K562 (cell line): ENCODE data around the gene ATP5MC3. TPM values are rescaled to one million over a fixed set of nuclear protein-coding genes. Genes with fewer than 3 reads are reported as not detected.

ENCODE experiments used
- ATAC-seq: fragments of 200-7000 bp; cut with Tn5 transposase; 3 replicates; pipeline ENCODE4 v1.9.1; 2020; ENCODE audit warnings: moderate library complexity
- BruUV-seq: library from RNA; stranded (reverse); fragments of 400-500 nt; replicated peaks from 2 replicates; lab custom pipeline; 2021; lab: Mats Ljungman, UMichigan
- CTCF ChIA-PET: fragments of 300-600 bp; formaldehyde crosslinking; extraction: SDS; loops from one replicate; lab custom pipeline; 2021; ENCODE audit warnings: low intra/inter-chr PET ratio; lab: Yijun Ruan, JAX
- POLR2A ChIA-PET: fragments of 300-600, 350-650 bp; sonication (Branson Sonifier 250); formaldehyde crosslinking; extraction: SDS; loops from one replicate; lab custom pipeline; 2021; ENCODE audit warnings: antibody characterized with exemption, inconsistent platforms; lab: Yijun Ruan, JAX
- DNase-seq, 4 experiments: peaks; one replicate each; pipeline versions ENCODE4 v3.0.0 to v3.0.0-alpha.2; 2011 to 2018; ENCODE audit warnings: low spot score in 3 of 4, mixed read lengths in 3 of 4; ENCODE audit errors: extremely low read depth in 1 of 4
- FAIRE-seq: peaks from 2 replicates; lab custom pipeline; 2011; peaks lifted over from hg19 to GRCh38; lab: Jason Lieb, UNC
- H2AFZ ChIP-seq: 2 replicates; pipeline ENCODE4 v1.6.0; 2011; ENCODE audit warnings: low read depth, low read length, control low read depth, inconsistent platforms
- H3K27ac ChIP-seq: fragments of 200-600 bp; 3 replicates; pipeline ENCODE4 v1.8.0; 2011; ENCODE audit warnings: low read depth, mild to moderate bottlenecking, control low read depth, inconsistent platforms, low read length, moderate library complexity, mixed read lengths; ENCODE audit errors: extremely low read depth
- H3K27me3 ChIP-seq, 2 experiments: fragments of 300-600 bp in 1 of 2; 2 replicates in 1 of 2; 3 replicates in 1 of 2; pipeline versions ENCODE4 v1.6.0 to v1.8.0; 2011; ENCODE audit warnings: inconsistent platforms in 2 of 2, low read length in 2 of 2, mild to moderate bottlenecking in 1 of 2, mixed read lengths in 1 of 2, moderate library complexity in 1 of 2; ENCODE audit not compliant: control insufficient read depth in 2 of 2, insufficient read depth in 2 of 2
- H3K36me3 ChIP-seq: fragments of 300-600 bp; 3 replicates; pipeline ENCODE4 v1.8.0; 2011; ENCODE audit warnings: mild to moderate bottlenecking, low read length, inconsistent platforms; ENCODE audit not compliant: control insufficient read depth, insufficient read depth
- H3K4me1 ChIP-seq, 2 experiments: fragments of 200-600 bp in 1 of 2; replicated peaks in 1 of 2; 2 replicates in 1 of 2; 3 replicates in 1 of 2; pipeline versions ENCODE4 v1.5.1 to v1.8.0; 2011; ENCODE audit warnings: inconsistent platforms in 2 of 2, low read length in 2 of 2, mild to moderate bottlenecking in 1 of 2, mixed read lengths in 1 of 2, moderate library complexity in 1 of 2; ENCODE audit not compliant: control insufficient read depth in 2 of 2, insufficient read depth in 2 of 2
- H3K4me2 ChIP-seq: 2 replicates; pipeline ENCODE4 v1.6.1; 2011; ENCODE audit warnings: low read length, control low read depth, inconsistent platforms, mixed read lengths; ENCODE audit not compliant: insufficient read depth
- H3K4me3 ChIP-seq: fragments of 200-600 bp; sonication (generic), shearing (Covaris generic); 2 replicates; pipeline ENCODE4 v1.5.1; 2016; ENCODE audit warnings: control low read depth, inconsistent platforms
- H3K79me2 ChIP-seq: fragments of 200-600 bp; 3 replicates; pipeline ENCODE4 v1.8.0; 2011; ENCODE audit warnings: low read length, inconsistent platforms; ENCODE audit not compliant: control insufficient read depth, insufficient read depth
- H3K9ac ChIP-seq, 2 experiments: 2 replicates each; pipeline versions ENCODE4 v1.6.0 to v1.6.1; 2011; ENCODE audit warnings: low read depth in 2 of 2, low read length in 2 of 2, control low read depth in 1 of 2, inconsistent platforms in 1 of 2, mild to moderate bottlenecking in 1 of 2, mixed read lengths in 1 of 2; ENCODE audit not compliant: insufficient read depth in 1 of 2
- H3K9me1 ChIP-seq: one replicate; pipeline ENCODE4 v1.6.0; 2011; ENCODE audit warnings: inconsistent platforms, mild to moderate bottlenecking, low read length, moderate library complexity; ENCODE audit not compliant: control insufficient read depth, insufficient read depth
- H3K9me3 ChIP-seq: replicated peaks from 2 replicates; pipeline ENCODE4 v1.5.1; 2011; ENCODE audit warnings: low read depth, low read length, inconsistent platforms; ENCODE audit not compliant: control insufficient read depth, insufficient read depth
- H4K20me1 ChIP-seq: replicated peaks from 2 replicates; pipeline ENCODE4 v1.6.1; 2011; ENCODE audit warnings: low read length, inconsistent platforms, mixed read lengths; ENCODE audit not compliant: control insufficient read depth, insufficient read depth
- CEBPG ChIP-seq, 3 experiments: fragments of 200-800 bp in 1 of 3; sonication (Bioruptor generic) in 1 of 3; sonication (generic) in 1 of 3; formaldehyde crosslinking in 1 of 3; IDR thresholded peaks in 2 of 3; conservative IDR thresholded peaks in 1 of 3; 2 replicates each; pipeline versions ENCODE4 v1.6.1 to v1.8.0; 2016 to 2022; ENCODE audit warnings: missing compliant biosample characterization in 2 of 3, missing genetic modification characterization in 2 of 3, mild to moderate bottlenecking in 1 of 3, missing genetic modification reagents in 1 of 3
- DEAF1 ChIP-seq: fragments of 450-650 bp; formaldehyde crosslinking; IDR thresholded peaks from 2 replicates; pipeline ENCODE4 v1.4.0; 2020; ENCODE audit warnings: mild to moderate bottlenecking, moderate library complexity
- DNMT1 ChIP-seq: fragments of 450-650 bp; IDR thresholded peaks from 2 replicates; pipeline ENCODE4 v1.6.1; 2016; ENCODE audit warnings: antibody characterized with exemption, mild to moderate bottlenecking
- ELF2 ChIP-seq: fragments of 250-450 bp; sonication (Bioruptor Pico); IDR thresholded peaks from 2 replicates; pipeline ENCODE4 v1.5.0; 2021; ENCODE audit warnings: mild to moderate bottlenecking
- FOXM1 ChIP-seq, 2 experiments: fragments of 450-650 bp in 1 of 2; sonication (generic) in 1 of 2; formaldehyde crosslinking in 1 of 2; IDR thresholded peaks; 2 replicates each; pipeline versions ENCODE4 v1.6.1 to v1.9.0; 2017 to 2022; ENCODE audit warnings: low read depth in 2 of 2, mild to moderate bottlenecking in 2 of 2, missing genetic modification reagents in 1 of 2, moderate library complexity in 1 of 2
- FOXP1 ChIP-seq: sonication (generic); formaldehyde crosslinking; IDR thresholded peaks from 2 replicates; pipeline ENCODE4 v1.8.0; 2022; ENCODE audit warnings: mild to moderate bottlenecking, missing genetic modification reagents
- HDAC8 ChIP-seq: fragments of 450-650 bp; IDR thresholded peaks from 2 replicates; pipeline ENCODE4 v1.6.1; 2016; ENCODE audit warnings: mild to moderate bottlenecking, missing genetic modification characterization, moderate library complexity, missing compliant biosample characterization
- MAFF ChIP-seq: IDR thresholded peaks from 2 replicates; pipeline ENCODE4 v1.6.1; 2012; ENCODE audit warnings: low read length, improper control_type of control experiment
- MAFK ChIP-seq: IDR thresholded peaks from 2 replicates; pipeline ENCODE4 v1.6.1; 2011; ENCODE audit warnings: low read length, improper control_type of control experiment
- NFATC3 ChIP-seq: fragments of 450-650 bp; IDR thresholded peaks from 2 replicates; pipeline ENCODE4 v1.6.1; 2017; ENCODE audit warnings: mild to moderate bottlenecking
- NR1H2 ChIP-seq: sonication (generic); formaldehyde crosslinking; IDR thresholded peaks from 2 replicates; pipeline ENCODE4 v1.4.0; 2020; ENCODE audit warnings: mild to moderate bottlenecking, missing genetic modification reagents
- PHB ChIP-seq: fragments of 250-450 bp; sonication (Bioruptor Pico); IDR thresholded peaks from 2 replicates; pipeline ENCODE4 v1.5.0; 2021
- RBM34 ChIP-seq: fragments of 200-400 bp; formaldehyde crosslinking; IDR thresholded peaks from 2 replicates; pipeline ENCODE4 v1.6.1; 2018; ENCODE audit warnings: low read length, borderline replicate concordance; ENCODE audit not compliant: insufficient read depth
- SAFB ChIP-seq: fragments of 200-400 bp; formaldehyde crosslinking; IDR thresholded peaks from 2 replicates; pipeline ENCODE4 v1.6.1; 2017; ENCODE audit warnings: low read depth, low read length, borderline replicate concordance
- SMARCA4 ChIP-seq: fragments of 450-650 bp; IDR thresholded peaks from 2 replicates; pipeline ENCODE4 v1.6.1; 2016
- SNIP1 ChIP-seq: fragments of 450-650 bp; IDR thresholded peaks from 2 replicates; pipeline ENCODE4 v1.7.1; 2017; ENCODE audit warnings: low read depth, mild to moderate bottlenecking
- ZBTB7A ChIP-seq: IDR thresholded peaks from 2 replicates; pipeline ENCODE4 v1.6.1; 2011; ENCODE audit warnings: low read depth, mild to moderate bottlenecking, low read length, moderate library complexity, borderline replicate concordance; ENCODE audit not compliant: control insufficient read depth
- ZHX1 ChIP-seq: fragments of 150-350 bp; conservative IDR thresholded peaks from 2 replicates; pipeline ENCODE4 v1.6.1; 2014; ENCODE audit warnings: low read length
- ZNF133 ChIP-seq: fragments of 250-450 bp; sonication (Bioruptor Pico); IDR thresholded peaks from 2 replicates; pipeline ENCODE4 v1.4.0; 2020; ENCODE audit warnings: mild to moderate bottlenecking
- ZNF143 ChIP-seq: sonication (generic); formaldehyde crosslinking; IDR thresholded peaks from 2 replicates; pipeline ENCODE4 v1.9.0; 2022; ENCODE audit warnings: mild to moderate bottlenecking, missing genetic modification reagents
- in situ Hi-C: fragments of 300-500 bp; cut with MboI; formaldehyde crosslinking; loops from 4 replicates; pipeline ENCODE4 v1.15.0; 2018; ENCODE audit warnings: inconsistent platforms, mixed read lengths
- intact Hi-C: fragments of 100-400 bp; cut with micrococcal nuclease; formaldehyde crosslinking; loops from 2 replicates; pipeline ENCODE4 v1.14.2; 2022
- polyA plus RNA-seq, 8 experiments: library from polyadenylated mRNA; depleted of rRNA in 4 of 8; stranded (reverse) in 5 of 8; unstranded in 3 of 8; fragments of >200 nt; fragmentation: Nextera tagmentation in 2 of 8; fragmentation: Illumina TruSeq in 1 of 8; extraction: Ambion mirVana in 2 of 8; extraction: Trizol in 1 of 8; gene quantifications; 2 replicates each; pipeline versions ENCODE4 v1.2.1 to v1.2.3, GENCODE V29; 2011 to 2014; ENCODE audit warnings: inconsistent platforms in 1 of 8, missing spikeins in 1 of 8
- total RNA-seq, 7 experiments: library from RNA; depleted of rRNA in 6 of 7; stranded (reverse); fragments of >200 nt in 6 of 7; fragmentation: Illumina TruSeq in 2 of 7; extraction: Trizol in 2 of 7; gene quantifications; 2 replicates each; pipeline versions ENCODE4 v1.2.1 to v1.2.3, GENCODE V29; 2011 to 2021; ENCODE audit warnings: low replicate concordance in 1 of 7

Gene ATP5MC3
- total and polyA plus RNA-seq, 9 of the 15 experiments (the other 6 are each of a cell fraction or from before 2014, with no cell fraction given): 423 to 2,565 (median 1,012) TPM

- no peaks in the 10 kb centered on the region for H3K79me2 ChIP-seq
- H3K9ac ChIP-seq: no peak overlapping the region
- DNase-seq (no peak), ATAC-seq (no peak), FAIRE-seq (no peak)
- H3K9me1 ChIP-seq: no peaks in the 10 kb centered on the region
- ChIA-PET CTCF (no interaction called here), POLR2A (no interaction called here)
- no peak overlapping the region for H2AFZ ChIP-seq
- BruUV-seq: no TSS peak
- H4K20me1 ChIP-seq: no peaks in the 10 kb centered on the region
- H3K36me3 ChIP-seq: no peaks in the 10 kb centered on the region
- H3K4me3 ChIP-seq: no peak overlapping the region
- H3K27me3 ChIP-seq: peaks cover 3 to 4% of the 10 kb centered on the region in 2 experiments; a peak in 2 of 5 replicates
- H3K4me1 ChIP-seq: no peaks in the 10 kb centered on the region; a peak in 1 of 5 replicates
- H3K27ac ChIP-seq: no peak overlapping the region
- H3K4me2 ChIP-seq: no peak overlapping the region
- TF ChIP-seq ELF2 (CRISPR knock-in tag) (no peak), FOXM1 (IDR thresholded peaks at IDR 0.05; ENCODE audit: low read depth) (no peak), FOXM1 (CRISPR knock-in tag; IDR thresholded peaks at IDR 0.05; ENCODE audit: low read depth) (no peak), ZHX1 (no peak), MAFK (no peak), PHB (CRISPR knock-in tag) (no peak), FOXP1 (CRISPR knock-in tag) (no peak), ZNF143 (CRISPR knock-in tag) (no peak), DEAF1 (CRISPR knock-in tag) (no peak), NFATC3 (no peak), SAFB (no peak), ZNF133 (CRISPR knock-in tag) (no peak), SNIP1 (no peak), CEBPG (CRISPR knock-in tag; IDR thresholded peaks at IDR 0.05) (no peak), CEBPG (tag; conservative IDR thresholded peaks at IDR 0.05 in 1 of 2, IDR thresholded peaks at IDR 0.05 in 1 of 2) (no peak), HDAC8 (no peak), DNMT1 (no peak), MAFF (no peak), RBM34 (no peak), ZBTB7A (no peak), NR1H2 (CRISPR knock-in tag) (no peak), SMARCA4 (no peak)
- TF ChIP-seq, all 486 proteins: peak for 0
- in situ Hi-C loops: no loop called here
- intact Hi-C loops: no loop called here
- H3K9me3 ChIP-seq: no peaks in the 10 kb centered on the region
Measured at GRCh38 chr2:175228179-175228578, 46.7 kb upstream of the ATP5MC3 start.
